ENCODE results near the gene C1orf52. TPM values are rescaled to one million over a fixed set of nuclear protein-coding genes. Genes with fewer than 3 reads are reported as not detected.
A peak's percentile ranks its signal among the peaks of the same experiment; 100 is the strongest.

C1orf52 gene
- total and polyA plus RNA-seq, 9 donors, result 10.7 to 24.6 (median 20.1) TPM

- no peak for DNase-seq
- H3K9me3 ChIP-seq, result no peaks in the 10 kb centered on the region
- no peaks in the 10 kb centered on the region for H3K36me3 ChIP-seq
- H3K27ac ChIP-seq, result no peak overlapping the region
- TF ChIP-seq EP300 (IDR thresholded peaks at IDR 0.05) (no peak), POLR2A (IDR thresholded peaks at IDR 0.05) (no peak), CTCF (IDR thresholded peaks at IDR 0.05) (no peak)
- H3K4me3 ChIP-seq, result no peak overlapping the region
- no peaks in the 10 kb centered on the region for H3K27me3 ChIP-seq
- H3K4me1 ChIP-seq (ENCODE audit: insufficient read depth), result no peaks in the 10 kb centered on the region
- intact Hi-C loops (cut with DNase I), result no loop called here
- WGBS, 3 donors, result 87 to 93% (median 92%) methylated on average over 2 of the region's 2 CpGs
Measured at GRCh38 chr1:85267313-85267712, 7.9 kb upstream of the C1orf52 start.

- H3K27ac ChIP-seq, result no peak overlapping the region
- no peak for TF ChIP-seq CTCF (IDR thresholded peaks at IDR 0.05)
- TF ChIP-seq EP300 (IDR thresholded peaks at IDR 0.05), result no peak
- TF ChIP-seq POLR2A (IDR thresholded peaks at IDR 0.05), result no peak
- no peak for DNase-seq
- H3K4me3 ChIP-seq, result no peak overlapping the region
- intact Hi-C loops (cut with DNase I), result loop anchor here in 1 of 4 donors (5.0 kb wide), 1 partner anchor 152 kb away; no protein-coding TSS in a partner anchor
- H3K9me3 ChIP-seq, result no peaks in the 10 kb centered on the region
- 89 to 99% (median 95%) methylated on average over 2 of the region's 2 CpGs for WGBS, 3 donors
- H3K36me3 ChIP-seq, result no peaks in the 10 kb centered on the region
- peaks cover 1% of the 10 kb centered on the region for H3K4me1 ChIP-seq (ENCODE audit: insufficient read depth)
- no peaks in the 10 kb centered on the region for H3K27me3 ChIP-seq
Measured at GRCh38 chr1:85264150-85264549, 4.7 kb upstream of the C1orf52 start.

GRCh38 chr1:85262985-85263384 is 3.5 kb upstream of the C1orf52 start:
- DNase-seq, result no peak
- Histone ChIP-seq H3K4me1 (ENCODE audit: insufficient read depth) (peaks cover 5% of the 10 kb centered on the region), H3K27me3 (no peaks in the 10 kb centered on the region), H3K36me3 (no peaks in the 10 kb centered on the region), H3K4me3 (no peak overlapping the region), H3K27ac (no peak overlapping the region), H3K9me3 (no peaks in the 10 kb centered on the region)
- intact Hi-C loops (cut with DNase I), result loop anchor here in 1 of 4 donors (5.0 kb wide), 1 partner anchor 151 kb away; no protein-coding TSS in a partner anchor
- TF ChIP-seq EP300 (IDR thresholded peaks at IDR 0.05) (no peak), POLR2A (IDR thresholded peaks at IDR 0.05) (no peak), CTCF (IDR thresholded peaks at IDR 0.05) (no peak)

GRCh38 chr1:85259912-85260274 is 431 bp upstream of the C1orf52 start:
- H3K27me3 ChIP-seq, result no peaks in the 10 kb centered on the region
- no peak for TF ChIP-seq POLR2A (IDR thresholded peaks at IDR 0.05)
- TF ChIP-seq EP300 (IDR thresholded peaks at IDR 0.05), result no peak
- TF ChIP-seq CTCF (IDR thresholded peaks at IDR 0.05), result no peak
- intact Hi-C loops (cut with DNase I), result loop anchor here (5.0 to 10.0 kb wide), 5 partner anchors 148 to 318 kb away; no protein-coding TSS in a partner anchor
- H3K4me3 ChIP-seq, result peak overlapping the region; percentile 94
- H3K36me3 ChIP-seq, result no peaks in the 10 kb centered on the region
- no peaks in the 10 kb centered on the region for H3K9me3 ChIP-seq
- H3K4me1 ChIP-seq (ENCODE audit: insufficient read depth), result peaks cover 6% of the 10 kb centered on the region
- 5 to 8% (median 7%) methylated on average over 7 of the region's 7 CpGs for WGBS, 3 donors
- no peak for DNase-seq
- peak overlapping the region in 1 of 2 donors; percentile 1 for H3K27ac ChIP-seq

All from ovary (tissue), 9 donors.